HG03095 (cell line): Measurements from ENCODE around the gene UBE2D2.
"Not testable (repeated sequence)": the region's sequence is repeated elsewhere in the genome, so short reads cannot be mapped to it uniquely, and the experiment has no call there.

ENCODE experiments used
- ATAC-seq: cut with Tn5 transposase; IDR thresholded peaks from one replicate; pipeline ENCODE4 v1.9.1; 2021; ENCODE audit warnings: moderate library complexity; ENCODE audit not compliant: unreplicated experiment

UBE2D2 gene

DNA sequence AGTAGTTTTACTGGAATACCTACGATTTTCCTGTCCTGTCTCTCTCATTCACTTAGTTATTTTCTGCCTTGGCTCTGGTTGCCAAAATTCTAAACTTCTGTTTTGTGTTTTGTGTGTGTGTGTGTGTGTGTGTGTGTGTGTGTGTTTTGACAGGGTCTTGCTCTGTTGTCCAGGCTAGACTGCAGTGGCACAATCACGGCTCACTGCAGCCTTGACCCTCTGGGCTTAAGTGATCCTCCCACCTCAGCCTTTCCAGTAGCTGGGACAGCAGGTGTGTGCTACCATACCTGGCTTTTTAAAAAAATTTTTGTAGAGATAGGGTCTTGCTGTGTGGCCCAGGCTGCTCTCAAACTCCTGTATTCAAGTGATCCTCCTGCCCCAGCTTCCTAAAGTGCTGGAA lies 17.2 kb downstream of the UBE2D2 start:
- no peak for ATAC-seq

DNA sequence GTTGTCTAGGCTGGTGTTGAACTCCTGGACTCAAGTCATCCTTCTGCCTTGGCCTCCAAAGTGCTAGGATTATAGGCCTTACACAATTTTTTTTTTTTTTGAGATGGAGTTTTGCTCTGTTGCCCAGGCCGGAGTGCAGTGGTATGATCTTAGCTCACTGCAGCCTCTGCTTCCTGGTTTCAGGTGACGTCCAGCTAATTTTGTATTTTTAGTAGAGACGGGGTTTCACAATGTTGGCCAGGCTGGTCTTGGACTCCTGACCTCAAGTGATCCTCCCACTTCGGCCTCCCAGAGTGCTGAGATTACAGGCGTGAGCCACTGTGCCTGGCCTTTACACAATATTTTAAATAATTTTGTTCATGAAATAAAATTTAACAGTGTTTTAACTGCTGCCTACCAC lies 21.0 kb downstream of the UBE2D2 start:
- ATAC-seq, result not testable (repeated sequence)

DNA sequence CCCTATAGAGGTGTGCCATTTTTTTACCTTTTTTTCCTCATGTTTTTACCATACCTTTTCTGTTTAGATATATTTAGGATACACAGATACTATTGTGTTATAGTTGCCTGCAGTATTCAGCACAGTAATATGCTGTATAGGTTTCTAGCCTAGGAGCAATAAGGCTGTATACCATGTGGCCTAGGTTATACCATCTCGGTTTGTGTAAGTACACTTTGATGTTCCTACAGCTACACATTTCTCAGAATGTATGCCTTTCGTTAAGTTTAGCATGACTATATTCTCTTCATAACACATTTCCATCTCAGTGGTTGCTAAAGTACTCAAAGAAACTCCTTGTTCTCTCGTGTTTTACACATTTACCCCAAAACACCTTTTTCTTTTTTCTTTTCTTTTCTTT lies 23.0 kb downstream of the UBE2D2 start:
- ATAC-seq, result no peak

DNA sequence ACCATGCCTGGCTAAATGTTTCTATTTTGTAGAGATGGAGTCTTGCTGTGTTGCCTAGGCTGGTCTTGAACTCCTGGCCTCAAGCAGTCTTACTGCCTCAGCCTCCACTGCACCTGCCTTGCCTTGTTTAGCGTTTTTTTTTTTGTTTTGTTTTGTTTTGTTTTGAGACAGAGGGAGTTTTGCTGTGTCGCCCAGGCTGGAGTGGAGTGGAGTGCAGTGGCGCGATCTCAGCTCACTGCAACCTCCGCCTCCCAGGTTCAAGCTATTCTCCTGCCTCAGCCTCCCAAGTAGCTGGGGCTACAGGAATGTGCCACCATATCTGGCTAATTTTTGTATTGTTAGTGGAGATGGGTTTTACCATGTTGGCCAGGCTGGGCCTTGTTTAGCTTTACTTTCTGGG lies 27.0 kb downstream of the UBE2D2 start:
- ATAC-seq, result not testable (repeated sequence)

DNA sequence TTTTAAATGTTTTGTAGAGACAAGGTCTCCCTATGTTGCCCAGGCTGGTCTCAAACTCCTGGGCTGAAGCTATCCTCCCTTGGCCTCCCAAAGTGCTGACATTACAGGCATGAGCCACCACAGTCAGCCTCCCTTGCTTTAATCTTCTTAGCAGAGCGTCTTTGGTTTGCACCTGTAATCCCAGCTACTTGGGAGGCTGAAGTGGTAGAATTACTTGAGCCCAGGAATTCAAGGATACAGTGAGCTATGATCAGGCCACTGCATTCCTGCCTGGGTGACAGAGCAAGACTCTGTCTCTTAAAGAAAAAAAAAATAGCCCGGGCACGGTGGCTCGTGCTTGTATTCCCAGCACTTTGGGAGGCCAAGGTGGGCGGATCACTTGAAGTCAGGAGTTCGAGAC lies 27.8 kb downstream of the UBE2D2 start:
- no peak for ATAC-seq

DNA sequence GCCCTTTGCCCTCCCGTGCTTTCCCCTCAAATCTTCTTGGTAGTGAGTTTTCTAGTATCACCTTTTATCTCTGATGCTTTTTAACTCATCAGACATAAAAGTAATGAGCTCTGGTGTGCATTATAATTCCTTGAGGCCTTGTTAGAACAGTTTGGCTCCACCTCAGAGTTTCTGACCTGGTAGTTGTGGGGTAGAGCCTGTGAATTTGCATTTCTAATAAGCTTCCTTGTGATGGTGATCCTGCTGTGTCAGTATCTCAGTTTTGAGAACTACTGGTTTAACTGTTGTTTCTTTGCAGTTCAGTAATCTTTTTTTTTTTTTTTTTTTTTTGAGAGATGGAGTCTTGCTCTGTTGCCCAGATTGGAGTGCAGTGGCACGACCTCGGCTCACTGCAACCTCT lies 31.1 kb downstream of the UBE2D2 start:
- ATAC-seq, result no peak

DNA sequence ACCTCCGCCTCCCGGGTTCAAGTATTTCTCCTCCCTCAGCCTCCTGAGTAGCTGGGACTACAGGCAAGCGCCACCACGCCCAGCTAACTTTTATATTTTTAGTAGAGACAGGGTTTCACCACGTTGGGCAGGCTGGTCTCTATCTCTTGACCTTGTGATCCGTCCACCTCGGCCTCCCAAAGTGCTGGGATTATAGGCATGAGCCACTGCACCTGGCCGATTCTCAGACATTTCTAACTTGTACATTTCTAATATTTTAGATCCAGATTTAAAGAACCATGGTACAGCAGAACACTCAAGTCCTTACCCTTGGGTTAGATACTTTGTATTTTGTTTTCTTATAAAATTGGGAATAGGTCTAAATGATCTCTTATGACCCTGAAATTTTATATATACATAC lies 31.9 kb downstream of the UBE2D2 start:
- ATAC-seq, result not testable (repeated sequence)

DNA sequence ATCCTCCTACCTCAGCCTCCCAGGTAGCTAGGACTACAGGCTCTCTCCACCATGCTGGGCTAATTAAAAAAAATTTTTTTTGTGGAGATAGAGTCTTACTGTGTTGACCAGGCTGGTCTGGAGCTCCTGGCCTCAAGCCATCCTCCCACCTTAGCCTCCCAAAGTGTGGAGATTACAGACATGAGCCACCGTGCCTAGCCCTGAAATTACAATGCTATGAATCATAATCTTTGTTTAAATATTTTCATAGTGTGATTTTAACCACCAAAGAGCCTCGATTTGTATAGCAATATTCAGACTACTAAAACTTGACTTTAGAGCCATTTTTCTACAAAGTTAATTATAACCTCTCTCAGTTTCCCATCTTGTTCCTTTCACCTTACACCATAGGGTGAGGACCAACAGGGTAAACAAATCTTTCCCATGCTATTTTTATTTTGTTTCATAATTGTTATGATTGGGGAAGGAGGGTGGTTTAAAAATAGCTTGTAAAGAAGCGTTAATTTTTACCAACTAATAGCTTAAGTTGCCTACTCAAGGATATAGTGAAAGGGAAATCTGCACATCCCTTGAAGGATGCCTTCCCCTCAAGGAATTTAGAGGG lies 32.7 kb downstream of the UBE2D2 start:
- no peak for ATAC-seq

DNA sequence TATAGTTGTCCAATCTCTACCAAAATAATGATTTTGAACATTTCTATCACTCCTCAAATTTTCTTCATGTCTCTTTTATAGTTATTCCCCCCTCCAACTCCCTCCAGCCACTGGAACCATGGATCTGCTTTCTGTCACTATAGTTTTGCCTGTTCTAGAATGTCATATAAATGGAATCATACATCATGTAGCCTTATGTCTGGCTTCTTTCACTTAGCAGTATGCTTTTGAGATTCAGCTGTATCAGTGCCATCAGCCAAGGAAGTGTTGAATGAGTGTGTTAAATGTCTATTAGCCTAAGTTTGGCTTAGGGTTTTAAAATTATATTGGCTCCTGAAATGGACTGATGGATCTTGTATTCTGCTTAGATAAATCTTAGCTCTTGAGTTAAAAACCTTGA lies 36.0 kb downstream of the UBE2D2 start:
- no peak for ATAC-seq

DNA sequence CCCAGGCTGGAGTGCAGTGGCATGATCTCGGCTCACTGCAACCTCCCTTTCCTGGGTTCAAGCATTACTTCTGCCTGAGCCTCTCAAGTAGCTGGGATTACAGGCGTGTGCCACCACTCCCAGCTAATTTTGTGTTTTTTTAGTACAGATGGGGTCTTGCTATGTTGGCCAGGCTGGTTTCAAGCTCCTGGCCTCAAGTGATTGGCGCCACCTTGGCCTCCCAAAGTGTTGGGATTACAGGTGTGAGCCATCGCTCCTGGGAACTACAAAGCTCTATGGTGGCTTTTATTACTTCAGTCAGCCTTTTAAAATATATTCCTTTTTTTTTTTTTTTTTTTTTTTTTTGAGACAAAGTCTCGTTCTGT lies 37.4 kb downstream of the UBE2D2 start:
- ATAC-seq, result not testable (repeated sequence)

DNA sequence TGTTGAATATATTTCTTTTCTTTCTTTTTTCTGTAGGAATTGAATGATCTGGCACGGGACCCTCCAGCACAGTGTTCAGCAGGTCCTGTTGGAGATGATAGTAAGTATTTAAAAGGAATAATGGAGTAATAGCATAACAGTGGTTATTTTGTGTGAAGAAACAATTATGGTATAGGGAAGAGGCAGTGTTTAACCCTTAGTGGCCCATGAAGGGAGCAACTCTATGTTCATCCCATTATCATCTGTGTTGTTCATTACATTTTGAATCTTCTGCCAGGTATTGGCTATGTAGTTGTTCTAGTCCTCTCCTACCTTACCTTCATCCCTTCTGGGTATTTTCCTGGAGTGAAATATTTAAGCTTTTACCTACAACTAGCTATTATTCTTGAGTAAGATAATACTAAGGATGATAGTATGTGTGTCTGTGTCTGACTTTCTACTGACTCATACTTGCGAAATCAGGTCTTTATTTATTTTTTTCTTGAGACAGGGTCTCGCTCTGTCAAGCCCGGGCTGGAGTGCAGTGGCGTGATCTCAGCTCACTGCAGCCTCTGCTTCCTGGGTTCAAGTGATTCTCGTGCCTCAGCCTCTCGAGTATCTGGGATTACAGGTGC lies 39.3 kb downstream of the UBE2D2 start:
- no peak for ATAC-seq

DNA sequence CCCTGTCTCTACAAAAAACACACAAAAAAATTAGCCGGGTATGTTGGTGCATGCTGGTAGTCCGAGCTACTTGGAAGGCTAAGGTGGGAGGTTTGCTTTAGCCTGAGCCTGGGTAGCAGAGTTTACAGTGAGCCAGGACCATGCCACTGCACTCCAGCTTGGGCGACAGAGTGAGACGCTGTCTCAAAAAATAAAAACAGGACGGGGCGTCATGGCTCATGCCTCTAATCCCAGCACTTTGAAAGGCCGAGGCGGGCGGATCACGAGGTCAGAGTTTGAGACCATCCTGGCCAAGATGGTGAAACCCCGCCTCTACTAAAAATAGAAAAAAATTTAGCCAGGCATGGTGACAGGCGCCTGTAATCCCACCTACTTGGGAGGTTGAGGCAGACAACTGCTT lies 40.3 kb downstream of the UBE2D2 start:
- ATAC-seq, result no peak

DNA sequence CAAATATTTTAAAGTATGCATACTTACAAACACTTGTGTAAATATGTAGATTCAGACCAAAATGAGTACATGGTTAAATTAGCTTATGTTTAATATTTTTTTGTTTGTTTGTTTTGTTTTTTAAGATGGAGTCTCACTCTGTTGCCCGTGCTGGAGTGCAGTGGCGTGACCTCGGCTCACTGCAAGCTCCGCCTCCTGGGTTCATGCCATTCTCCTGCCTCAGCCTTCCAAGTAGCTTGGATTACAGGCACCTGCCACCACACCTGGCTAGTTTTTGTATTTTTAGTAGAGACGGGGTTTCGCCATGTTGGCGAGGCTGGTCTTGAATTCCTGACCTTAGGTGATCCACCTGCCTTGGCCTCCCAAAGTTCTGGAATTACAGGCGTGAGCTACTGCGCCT lies 40.8 kb downstream of the UBE2D2 start:
- not testable (repeated sequence) for ATAC-seq

DNA sequence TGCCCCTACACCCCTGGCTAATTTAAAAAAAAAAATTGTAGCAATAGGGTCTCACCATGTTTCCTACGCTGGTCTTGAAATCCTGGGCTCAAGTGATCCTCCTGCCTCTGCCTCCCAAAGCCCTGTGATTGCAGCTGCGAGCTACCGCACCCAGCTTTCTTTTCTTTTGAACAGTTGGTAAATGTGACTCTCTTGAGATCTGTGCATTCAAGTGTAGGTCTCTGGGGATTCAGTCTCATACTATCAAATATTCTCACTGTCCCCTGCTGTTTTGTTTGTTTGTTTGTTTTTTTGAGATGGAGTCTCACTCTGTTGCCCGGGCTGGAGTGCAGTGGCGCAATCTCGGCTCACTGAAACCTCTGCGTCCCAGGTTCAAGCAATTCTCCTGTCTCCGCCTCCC lies 44.7 kb downstream of the UBE2D2 start:
- ATAC-seq, result no peak

DNA sequence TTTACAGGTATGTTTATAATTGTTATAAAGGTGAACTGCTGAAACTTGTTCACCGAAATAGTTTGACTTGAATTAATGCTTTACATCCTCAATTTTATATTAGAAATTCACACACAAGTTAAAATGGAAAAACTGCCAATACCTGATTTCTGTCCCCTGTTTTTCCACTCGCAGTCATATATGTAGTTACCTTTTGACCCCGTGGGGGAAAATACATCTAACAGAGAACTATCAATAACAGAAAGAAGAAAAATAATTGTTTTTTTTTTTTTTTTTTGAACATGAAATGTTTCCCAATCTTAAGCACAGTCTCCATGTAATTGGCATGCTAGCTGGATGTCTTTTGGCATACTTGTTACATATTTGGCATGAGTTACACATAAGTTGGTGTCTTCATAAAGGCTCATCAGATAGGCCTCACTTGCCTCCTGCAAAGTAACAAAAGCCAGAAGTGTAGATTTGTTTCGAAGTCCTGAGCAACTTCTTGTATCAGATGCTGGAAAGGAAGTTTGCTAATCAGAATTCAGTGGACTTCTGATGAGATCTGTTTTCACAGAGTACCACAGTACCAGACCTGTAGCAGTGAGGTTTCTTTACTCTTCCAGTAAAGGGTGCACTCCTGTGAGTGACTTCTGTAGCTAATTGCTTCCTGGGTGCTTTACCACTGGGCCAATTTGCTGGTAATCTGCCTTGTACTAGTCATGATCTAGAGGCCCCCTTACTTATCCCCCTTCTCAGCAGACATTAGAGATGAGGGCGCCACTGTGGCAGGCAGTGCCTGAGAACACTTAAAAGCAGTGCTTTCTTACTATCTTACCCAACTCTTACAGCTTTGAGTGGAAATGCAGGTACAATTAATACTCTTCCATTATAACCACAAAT lies 50.8 kb downstream of the UBE2D2 start:
- no peak for ATAC-seq

DNA sequence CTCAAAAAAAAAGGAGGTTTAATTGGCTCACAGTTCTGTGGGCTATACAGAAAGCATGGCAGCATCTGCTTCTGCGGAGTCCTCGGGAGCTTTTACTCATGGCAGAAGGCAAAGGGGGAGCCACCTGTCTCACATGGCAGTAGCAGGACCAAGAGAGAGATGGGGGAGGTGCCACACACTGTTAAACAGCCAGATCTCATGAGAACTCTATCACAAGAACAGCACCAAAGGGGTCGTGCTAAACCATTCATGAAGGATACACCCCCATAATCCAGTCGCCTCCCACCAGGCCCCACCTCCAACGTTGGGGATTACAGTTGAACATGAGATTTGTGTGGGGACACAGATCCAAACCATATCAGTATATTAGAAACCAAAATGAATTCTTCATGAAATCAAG lies 58.7 kb downstream of the UBE2D2 start:
- ATAC-seq, result no peak

DNA sequence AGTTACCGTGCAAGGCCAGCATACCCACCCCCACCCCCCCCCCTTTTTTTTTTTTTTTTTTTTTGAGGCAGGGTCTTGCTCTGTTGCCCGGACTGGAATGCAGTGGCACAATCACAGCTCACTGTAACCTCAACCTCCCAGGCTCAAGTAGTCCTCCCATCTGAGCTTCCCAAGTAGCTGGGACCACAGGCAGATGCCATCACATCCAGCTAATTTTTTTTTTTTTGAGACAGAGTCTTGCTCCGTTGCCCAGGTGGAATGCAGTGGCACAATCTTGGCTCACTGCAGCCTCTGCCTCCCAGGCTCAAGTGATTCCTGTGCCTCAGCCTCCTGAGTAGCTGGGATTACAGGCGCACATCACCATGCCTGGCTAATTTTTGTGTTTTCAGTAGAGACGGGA lies 64.3 kb downstream of the UBE2D2 start:
- not testable (repeated sequence) for ATAC-seq

DNA sequence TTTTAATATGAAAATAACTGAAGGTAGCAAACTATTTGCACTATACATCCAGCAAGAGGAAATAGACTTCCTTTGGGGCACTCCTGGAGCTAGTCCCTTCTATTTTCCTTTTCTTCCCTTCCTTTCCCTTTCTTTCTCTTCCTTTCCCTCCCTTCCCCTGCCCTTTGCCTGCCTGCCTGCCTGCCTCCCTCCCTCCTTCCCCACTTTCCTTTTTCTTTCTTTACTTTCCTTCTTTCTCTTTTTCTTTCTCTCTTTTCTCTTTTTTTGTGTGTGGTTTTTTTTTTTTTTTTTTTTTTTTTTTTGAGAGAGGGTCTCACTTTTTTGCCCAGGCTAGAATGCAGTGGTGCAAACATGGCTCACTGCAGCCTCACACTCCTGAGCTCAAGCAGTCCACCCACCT lies 69.7 kb downstream of the UBE2D2 start:
- no peak for ATAC-seq

DNA sequence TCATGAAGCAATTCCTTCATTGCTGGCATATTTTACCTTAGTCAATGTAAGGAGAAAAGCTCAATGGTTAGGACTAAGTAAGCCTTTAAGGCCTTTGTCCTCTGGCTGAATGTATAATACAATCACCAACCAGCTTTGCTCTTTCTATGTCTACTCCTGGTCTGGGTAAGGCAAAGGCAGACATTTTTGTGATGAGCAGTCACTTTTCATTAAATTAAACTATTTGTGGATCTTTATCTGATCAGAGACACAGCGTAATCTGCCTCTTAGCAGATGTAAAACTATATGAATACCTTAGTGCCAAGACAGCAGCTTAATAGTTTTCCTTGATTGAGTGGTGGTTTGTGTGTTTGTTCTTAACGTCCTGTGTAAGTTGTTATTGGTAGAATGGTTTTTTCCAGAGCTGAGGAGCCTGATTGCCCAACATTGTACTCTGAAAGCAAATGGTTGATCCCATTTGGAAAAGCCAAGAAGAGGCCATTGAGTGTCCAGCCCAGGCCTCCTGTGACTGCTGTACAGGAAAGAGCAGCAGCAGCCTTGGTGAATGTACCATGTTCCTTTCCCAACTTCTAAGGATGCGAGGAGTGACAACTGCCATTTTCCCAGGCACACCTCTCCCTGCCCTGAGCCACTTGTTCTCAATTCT lies 70.5 kb downstream of the UBE2D2 start:
- no peak for ATAC-seq

DNA sequence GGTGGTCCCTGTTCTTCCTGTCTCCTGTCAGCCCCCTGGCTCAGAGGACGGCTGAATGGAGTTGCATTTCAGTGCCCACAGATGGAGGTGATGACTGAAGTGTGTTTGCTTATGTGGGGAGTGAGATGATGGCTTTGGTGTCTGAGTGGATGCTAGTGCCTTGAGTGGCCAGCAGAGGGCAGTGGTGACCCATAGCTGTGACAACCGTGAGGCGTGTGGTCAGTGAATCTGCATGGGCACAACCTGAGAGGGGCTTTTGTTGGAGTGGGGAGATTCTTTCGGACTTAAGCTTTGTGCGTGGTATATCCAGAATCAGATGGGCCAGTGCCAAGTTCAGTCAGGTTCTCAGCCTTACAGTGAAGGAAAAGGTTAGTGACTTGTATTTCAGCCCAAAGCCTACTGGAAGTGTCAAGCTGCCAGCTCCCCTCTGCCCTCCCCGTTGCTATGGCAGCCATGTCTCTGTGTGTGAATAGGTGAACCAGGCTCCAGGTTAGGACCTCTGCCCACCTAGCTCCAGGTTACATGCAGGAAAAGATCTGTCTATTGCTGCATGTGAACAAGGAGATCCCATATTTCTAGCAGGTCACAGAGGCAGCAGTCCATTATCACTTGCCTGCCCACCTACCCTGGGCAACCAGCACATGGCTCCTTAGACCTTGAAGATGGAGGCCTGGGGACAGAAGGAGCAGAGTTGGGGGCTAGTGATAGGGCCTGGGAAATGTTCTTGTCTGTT lies 72.3 kb downstream of the UBE2D2 start:
- no peak for ATAC-seq

DNA sequence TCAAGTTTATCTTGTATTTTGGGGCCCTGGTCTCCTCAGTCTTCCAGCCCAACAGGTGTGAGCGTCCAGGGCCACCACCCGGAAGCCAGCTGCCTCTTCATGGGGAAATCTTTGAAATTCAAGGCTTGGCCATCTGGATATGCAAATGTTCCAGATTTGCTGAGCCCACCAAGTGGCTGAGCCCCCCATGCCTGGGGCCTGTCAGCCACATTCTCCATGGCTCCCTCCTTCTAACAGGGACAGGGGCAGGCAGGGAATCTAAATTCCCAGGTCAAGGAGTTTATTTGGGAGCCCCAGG lies 72.8 kb downstream of the UBE2D2 start:
- ATAC-seq, result no peak
